HepG2 (cell line): ENCODE results near the gene C3orf22. TPM values are rescaled to one million over a fixed set of nuclear protein-coding genes. Genes with fewer than 3 reads are reported as not detected.
A peak's percentile ranks its signal among the peaks of the same experiment; 100 is the strongest.
"Not testable (repeated sequence)": the region's sequence is repeated elsewhere in the genome, so short reads cannot be mapped to it uniquely, and the experiment has no call there.

Experiments
- ATAC-seq: fragments of 200-7000 bp; cut with Tn5 transposase; 3 replicates; pipeline ENCODE4 v1.9.1; 2020; ENCODE audit warnings: mild to moderate bottlenecking, moderate library complexity
- BruUV-seq: library from RNA; stranded (reverse); fragments of 400-500 nt; replicated peaks from 2 replicates; lab custom pipeline; 2021; lab: Mats Ljungman, UMichigan
- CTCF ChIA-PET: fragments of 300-600 bp; formaldehyde crosslinking; extraction: SDS; loops from one replicate; lab custom pipeline; 2021; ENCODE audit warnings: low total read pairs, inconsistent platforms, low intra/inter-chr PET ratio; lab: Yijun Ruan, JAX
- POLR2A ChIA-PET: fragments of 350-600 bp; sonication (Branson Sonifier 250); formaldehyde crosslinking; loops from one replicate; lab custom pipeline; 2020; ENCODE audit warnings: antibody characterized with exemption, inconsistent platforms; lab: Yijun Ruan, JAX
- DNase-seq: peaks from one replicate; pipeline ENCODE4 v3.0.0-alpha.2; 2015; ENCODE audit warnings: low spot score
- FAIRE-seq: peaks from 3 replicates; lab custom pipeline; 2011; peaks lifted over from hg19 to GRCh38; lab: Jason Lieb, UNC
- H2AFZ ChIP-seq: one replicate; pipeline ENCODE4 v1.6.1; 2011; ENCODE audit warnings: low read length, inconsistent platforms
- H3K27ac ChIP-seq: fragments of 300-600 bp; 3 replicates; pipeline ENCODE4 v1.8.0; 2011; ENCODE audit warnings: mixed run types, mild to moderate bottlenecking, mixed read lengths, low read length, inconsistent platforms; ENCODE audit not compliant: insufficient read depth; ENCODE audit errors: extremely low read length
- H3K27me3 ChIP-seq, 2 experiments: fragments of 200-600 bp in 1 of 2; 2 replicates in 1 of 2; 3 replicates in 1 of 2; pipeline versions ENCODE4 v1.6.0 to v1.8.0; 2011; ENCODE audit warnings: low read length in 2 of 2, mild to moderate bottlenecking in 2 of 2, moderate library complexity in 2 of 2, inconsistent platforms in 1 of 2; ENCODE audit not compliant: insufficient read depth in 2 of 2, control insufficient read depth in 1 of 2
- H3K36me3 ChIP-seq, 2 experiments: fragments of 200-600 bp in 1 of 2; replicated peaks in 1 of 2; 2 replicates in 1 of 2; 3 replicates in 1 of 2; pipeline versions ENCODE4 v1.5.1 to v1.8.0; 2011; ENCODE audit warnings: low read length in 2 of 2, inconsistent platforms in 1 of 2; ENCODE audit not compliant: insufficient read depth in 2 of 2, control insufficient read depth in 1 of 2
- H3K4me1 ChIP-seq: 2 replicates; pipeline ENCODE4 v1.5.1; 2012; ENCODE audit warnings: low read length, inconsistent platforms; ENCODE audit not compliant: insufficient read depth
- H3K4me2 ChIP-seq: 2 replicates; pipeline ENCODE4 v1.6.0; 2011; ENCODE audit warnings: low read depth, low read length, inconsistent platforms
- H3K4me3 ChIP-seq, 3 experiments: fragments of 200-600 bp in 1 of 3; sonication (generic), shearing (Covaris generic) in 1 of 3; replicated peaks in 1 of 3; 2 replicates each; pipeline ENCODE4 v1.5.1; 2011 to 2016; ENCODE audit warnings: low read length in 3 of 3, inconsistent platforms in 2 of 3, low read depth in 2 of 3, mild to moderate bottlenecking in 2 of 3, control low read depth in 1 of 3, mixed read lengths in 1 of 3; ENCODE audit not compliant: insufficient read depth in 1 of 3
- H3K79me2 ChIP-seq: one replicate; pipeline ENCODE4 v1.6.1; 2011; ENCODE audit warnings: low read length, inconsistent platforms; ENCODE audit not compliant: insufficient read depth
- H3K9ac ChIP-seq: 2 replicates; pipeline ENCODE4 v1.6.0; 2011; ENCODE audit warnings: mild to moderate bottlenecking, low read depth, low read length, inconsistent platforms; ENCODE audit not compliant: insufficient read depth
- H3K9me3 ChIP-seq: 2 replicates; pipeline ENCODE4 v1.5.1; 2012; ENCODE audit warnings: mild to moderate bottlenecking, low read length
- H4K20me1 ChIP-seq: 2 replicates; pipeline ENCODE4 v1.6.0; 2011; ENCODE audit warnings: inconsistent platforms, mild to moderate bottlenecking, low read length, moderate library complexity; ENCODE audit not compliant: insufficient read depth
- FOSL1 ChIP-seq: sonication (generic); formaldehyde crosslinking; IDR thresholded peaks from 2 replicates; pipeline ENCODE4 v1.9.0; 2021; ENCODE audit warnings: missing genetic modification reagents, borderline replicate concordance
- ISL2 ChIP-seq: sonication (generic); formaldehyde crosslinking; IDR thresholded peaks from 2 replicates; pipeline ENCODE4 v1.5.0; 2020; ENCODE audit warnings: missing genetic modification reagents
- NR1H2 ChIP-seq: sonication (generic); formaldehyde crosslinking; IDR thresholded peaks from 2 replicates; pipeline ENCODE4 v1.8.1; 2022; ENCODE audit warnings: low read depth, missing genetic modification reagents, borderline replicate concordance
- POLR2AphosphoS5 ChIP-seq: IDR thresholded peaks from 2 replicates; pipeline ENCODE4 v1.6.1; 2012; ENCODE audit warnings: low read depth, low read length
- ZNF556 ChIP-seq: sonication (generic); formaldehyde crosslinking; IDR thresholded peaks from 2 replicates; pipeline ENCODE4 v1.4.0; 2020; ENCODE audit warnings: mild to moderate bottlenecking, missing genetic modification reagents, borderline replicate concordance
- ZNF569 ChIP-seq: sonication (generic); formaldehyde crosslinking; IDR thresholded peaks from 2 replicates; pipeline ENCODE4 v1.5.0; 2020; ENCODE audit warnings: mild to moderate bottlenecking, missing genetic modification reagents, moderate library complexity, borderline replicate concordance
- WGBS: methylation state at CpG from one replicate; pipeline ENCODE4 v1.1.6; 2017; ENCODE audit warnings: low lambda C conversion rate; 5-methylcytosine and 5-hydroxymethylcytosine counted together
- in situ Hi-C: cut with HindIII; loops from 2 replicates; pipeline ENCODE4 v1.10.0; 2017; ENCODE audit warnings: low pct_unique_long_range_greater_than_20kb; ENCODE audit not compliant: extremely low pct_ligation_motif_present
- intact Hi-C: fragments of 100-400 bp; cut with micrococcal nuclease; formaldehyde crosslinking; loops from one replicate; pipeline ENCODE4 v1.10.0; 2022; ENCODE audit not compliant: unreplicated experiment
- polyA plus RNA-seq, 8 experiments: library from polyadenylated mRNA; depleted of rRNA in 3 of 8; stranded (reverse) in 7 of 8; unstranded in 1 of 8; fragments of >200 nt; fragmentation: Illumina TruSeq in 4 of 8; extraction: Trizol in 4 of 8; gene quantifications; 2 replicates each; pipeline versions ENCODE4 v1.2.1 to v1.2.3, GENCODE V29; 2011 to 2016; ENCODE audit warnings: low read depth in 4 of 8, missing spikeins in 1 of 8, mixed read lengths in 1 of 8; ENCODE audit not compliant: insufficient read depth in 1 of 8
- total RNA-seq, 5 experiments: library from RNA; depleted of rRNA; stranded (reverse); fragments of >200 nt; fragmentation: Illumina TruSeq; extraction: Trizol; gene quantifications; 2 replicates each; pipeline ENCODE4 v1.2.3, GENCODE V29; 2016; ENCODE audit warnings: low read depth in 1 of 5

The C3orf22 gene
- total and polyA plus RNA-seq, 2 of the 13 experiments (the other 11 are each of a cell fraction or from before 2014, with no cell fraction given), result not detected

GRCh38 chr3:126536126-126536525 lies 22.6 kb downstream of the C3orf22 start:
- CTCF ChIA-PET, result no interaction called here
- peaks cover under 1% of the 10 kb centered on the region; the same call in 1 of the 2 replicates for H3K4me1 ChIP-seq
- no peak for FAIRE-seq
- TF ChIP-seq POLR2AphosphoS5, result 0 out of 2 replicates have a peak, but pooled peaks have one; percentile 18
- no peak for TF ChIP-seq ISL2 (CRISPR knock-in tag)
- in situ Hi-C loops, result no loop called here
- POLR2A ChIA-PET, result no interaction called here
- no peaks in the 10 kb centered on the region for H3K9me3 ChIP-seq
- H3K36me3 ChIP-seq, result peaks cover 9 to 25% of the 10 kb centered on the region in 2 experiments
- no peak overlapping the region for H2AFZ ChIP-seq
- H3K27me3 ChIP-seq, result no peaks in the 10 kb centered on the region
- ATAC-seq, result no peak
- no peak for DNase-seq
- no peak overlapping the region for H3K4me3 ChIP-seq
- H3K79me2 ChIP-seq, result peaks cover 6% of the 10 kb centered on the region
- 93% methylated on average over 3 of the region's 3 CpGs for WGBS
- H3K9ac ChIP-seq, result no peak overlapping the region
- H4K20me1 ChIP-seq, result no peaks in the 10 kb centered on the region; the same call in 1 of the 2 replicates
- no peak overlapping the region for H3K4me2 ChIP-seq
- H3K27ac ChIP-seq, result no peak overlapping the region
- no TSS peak for BruUV-seq
- intact Hi-C loops, result no loop called here

- H3K79me2 ChIP-seq, result peaks cover 6% of the 10 kb centered on the region
- no peaks in the 10 kb centered on the region for H3K9me3 ChIP-seq
- no peak overlapping the region for H3K4me2 ChIP-seq
- no peak overlapping the region for H2AFZ ChIP-seq
- no peak overlapping the region for H3K4me3 ChIP-seq
- DNase-seq (no peak), FAIRE-seq (no peak), ATAC-seq (no peak)
- H3K9ac ChIP-seq, result no peak overlapping the region
- ChIA-PET POLR2A (no interaction called here), CTCF (no interaction called here)
- in situ Hi-C loops, result no loop called here
- TF ChIP-seq NR1H2 (CRISPR knock-in tag), result no peak
- TF ChIP-seq FOSL1, result no peak
- TF ChIP-seq ZNF569 (CRISPR knock-in tag), result no peak
- no peak for TF ChIP-seq ZNF556 (CRISPR knock-in tag)
- peaks cover 5% of the 10 kb centered on the region for H3K4me1 ChIP-seq
- H3K36me3 ChIP-seq, result peaks cover 9 to 22% of the 10 kb centered on the region in 2 experiments
- H4K20me1 ChIP-seq, result no peaks in the 10 kb centered on the region; the same call in 1 of the 2 replicates
- intact Hi-C loops, result no loop called here
- no peaks in the 10 kb centered on the region for H3K27me3 ChIP-seq
- no TSS peak for BruUV-seq
- no peak overlapping the region for H3K27ac ChIP-seq
These were observed 23.1 kb downstream of the C3orf22 start for GRCh38 chr3:126535636-126536035.

- in situ Hi-C loops, H3K4me3 ChIP-seq, CTCF ChIA-PET, H3K27me3 ChIP-seq, H3K79me2 ChIP-seq, H3K27ac ChIP-seq, DNase-seq, intact Hi-C loops, POLR2A ChIA-PET, H3K4me2 ChIP-seq, FAIRE-seq, H3K9ac ChIP-seq, H2AFZ ChIP-seq, H3K9me3 ChIP-seq, BruUV-seq, H4K20me1 ChIP-seq, ATAC-seq: not testable (repeated sequence)
- peaks cover 5 to 16% of the 10 kb centered on the region in 2 experiments; a peak in 4 of 5 replicates for H3K36me3 ChIP-seq
- 90% methylated on average over 2 of the region's 7 CpGs for WGBS
- peaks cover 14% of the 10 kb centered on the region for H3K4me1 ChIP-seq
These were observed 24.0 kb downstream of the C3orf22 start for GRCh38 chr3:126534716-126535115.
